ENCODE results near the gene FAM199X.
A peak's percentile ranks its signal among the peaks of the same experiment; 100 is the strongest.

FAM199X gene

DNA sequence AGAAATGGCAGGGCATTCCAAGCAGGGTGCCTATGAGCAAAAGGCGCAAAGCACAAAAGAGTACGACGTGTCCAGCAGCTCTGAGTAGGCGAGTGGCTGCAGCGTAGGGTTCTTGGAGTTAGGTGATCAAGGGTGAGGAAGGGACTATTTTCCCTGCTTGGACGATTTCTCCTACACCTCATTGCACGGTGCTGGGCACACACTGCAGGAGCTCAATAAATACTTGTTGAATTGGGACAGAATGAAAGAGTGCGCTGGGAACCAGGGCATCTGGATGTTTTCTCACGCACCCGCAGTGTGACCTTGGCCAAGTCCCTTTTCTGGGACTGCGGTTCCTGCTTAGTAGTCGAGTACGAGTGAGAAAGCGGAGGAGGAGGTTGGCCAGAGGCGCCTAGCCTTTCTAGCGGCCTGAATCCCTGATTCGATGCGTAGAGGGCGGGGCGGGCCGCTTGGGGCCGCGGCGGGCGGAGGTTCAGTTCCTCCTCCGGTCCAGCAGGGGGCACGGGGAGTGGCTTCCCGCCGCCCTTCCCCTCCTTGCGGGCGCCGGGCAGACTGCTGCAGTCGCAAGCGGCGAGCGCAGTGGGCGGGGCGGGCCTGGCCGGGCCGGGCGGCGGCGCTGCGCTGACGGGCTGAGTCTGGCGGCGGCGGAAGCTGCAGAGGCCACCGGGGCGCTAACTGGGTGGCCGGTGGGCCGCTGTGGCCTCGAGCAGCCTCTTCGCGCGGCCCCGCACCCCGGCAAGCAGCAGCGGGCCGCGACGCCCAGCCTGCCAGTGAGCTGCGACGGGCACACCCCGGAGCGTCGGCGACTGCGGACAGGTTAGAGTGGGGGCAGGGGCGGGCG is at the start of gene FAM199X:
Gene FAM199X, plus strand, starts transcription at position 560 of the 841 bp plus-strand sequence. CDS start 333 bp downstream, outside the sequence.
- peak; percentile 86 for DNase-seq (ENCODE audit: low spot score)

DNA sequence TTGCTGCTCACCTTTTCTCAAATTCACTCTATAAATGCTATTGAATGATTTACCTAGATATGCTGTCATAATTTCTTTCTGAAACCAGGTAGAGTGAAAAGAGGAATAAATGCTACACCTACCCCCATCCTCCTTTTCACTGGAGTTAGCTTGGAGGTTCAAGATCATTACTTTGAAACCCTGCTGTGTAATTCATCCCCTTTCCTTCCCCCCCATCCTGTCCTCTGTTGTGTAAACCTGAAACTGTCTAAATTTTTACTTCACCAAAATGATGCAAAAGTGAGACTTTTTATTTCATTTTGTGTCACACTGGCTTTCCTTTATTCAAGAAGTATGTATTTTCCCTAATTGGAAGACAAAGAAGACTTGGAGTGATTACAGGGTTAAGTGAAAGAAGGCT is 48.5 kb upstream of the FAM199X start:
- DNase-seq (ENCODE audit: low spot score): no peak

DNA sequence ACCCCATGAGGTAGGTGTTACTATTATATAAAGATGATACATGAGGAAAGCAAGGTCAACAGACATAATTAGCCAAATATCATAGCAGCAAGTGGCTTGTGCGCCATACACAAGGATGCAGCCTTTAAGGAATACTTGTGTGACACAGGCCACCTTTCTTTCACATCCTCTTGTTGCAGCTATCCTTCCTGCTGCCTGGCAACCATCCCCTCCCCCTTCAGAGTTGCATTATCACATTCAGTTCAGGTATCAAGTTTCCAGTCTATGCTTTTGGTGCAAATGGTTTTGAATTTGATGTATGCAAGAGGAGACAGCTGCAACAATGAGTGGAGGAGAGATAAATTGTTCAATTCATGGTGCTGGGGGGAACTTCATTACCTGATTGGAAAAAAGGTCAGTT is 47.5 kb upstream of the FAM199X start:
- DNase-seq (ENCODE audit: low spot score): no peak

DNA sequence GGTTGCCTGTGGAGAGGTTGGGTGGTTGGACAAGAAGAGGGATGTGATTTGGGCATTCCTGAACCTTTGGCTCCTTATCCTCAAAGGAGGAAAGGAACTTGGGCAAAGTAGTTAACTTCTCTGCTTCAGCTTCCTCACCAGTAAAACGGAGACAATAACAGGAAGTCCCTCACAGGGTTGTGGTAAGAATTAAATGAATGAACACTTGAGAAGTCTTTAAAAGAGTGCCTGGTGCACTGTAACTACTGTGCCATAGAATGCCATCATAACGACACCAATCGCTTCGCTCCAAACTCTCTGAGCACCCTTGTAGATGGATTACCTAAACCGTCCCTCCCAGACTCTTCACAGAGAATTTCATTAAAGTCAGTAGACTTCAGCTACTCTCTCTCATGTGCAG is 43.4 kb upstream of the FAM199X start:
- no peak for DNase-seq (ENCODE audit: low spot score)

DNA sequence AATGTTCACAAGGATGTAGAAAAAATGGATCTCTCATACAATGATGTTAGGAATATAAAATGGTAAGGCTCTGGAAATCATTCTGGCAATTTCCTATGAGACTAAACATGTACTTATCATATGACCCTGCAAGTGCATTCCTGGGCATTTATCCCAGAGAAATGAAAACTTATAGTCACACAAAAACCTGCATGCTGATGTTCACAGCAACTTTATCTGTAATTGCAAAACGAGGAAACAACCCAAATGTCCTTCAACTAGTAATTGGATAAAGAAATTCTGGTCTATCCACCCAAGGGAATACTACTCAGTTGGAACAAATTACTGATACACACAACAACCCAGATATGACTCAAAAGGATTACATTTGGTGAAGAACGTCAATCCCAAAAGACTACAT is 39.4 kb upstream of the FAM199X start:
- no peak for DNase-seq (ENCODE audit: low spot score)

DNA sequence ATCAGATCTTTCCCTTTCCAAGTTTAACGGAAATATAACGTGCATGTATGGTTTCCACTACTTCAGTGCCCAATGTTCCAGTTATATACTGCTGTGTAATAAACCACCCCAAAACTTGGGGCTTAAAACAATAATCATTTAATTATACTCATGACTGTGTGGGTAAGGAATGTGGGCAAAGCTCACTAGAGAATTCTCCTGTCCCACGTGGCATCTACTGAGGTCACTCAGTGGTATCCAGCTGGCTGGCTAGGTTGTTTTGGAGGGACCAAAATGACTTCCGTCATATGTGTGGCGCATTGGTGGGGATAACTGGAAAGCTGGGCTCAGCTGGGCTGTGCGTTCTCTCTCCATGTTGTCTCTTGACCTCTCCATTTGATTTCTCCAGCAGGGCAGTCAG is 35.4 kb upstream of the FAM199X start:
- no peak for DNase-seq (ENCODE audit: low spot score)

DNA sequence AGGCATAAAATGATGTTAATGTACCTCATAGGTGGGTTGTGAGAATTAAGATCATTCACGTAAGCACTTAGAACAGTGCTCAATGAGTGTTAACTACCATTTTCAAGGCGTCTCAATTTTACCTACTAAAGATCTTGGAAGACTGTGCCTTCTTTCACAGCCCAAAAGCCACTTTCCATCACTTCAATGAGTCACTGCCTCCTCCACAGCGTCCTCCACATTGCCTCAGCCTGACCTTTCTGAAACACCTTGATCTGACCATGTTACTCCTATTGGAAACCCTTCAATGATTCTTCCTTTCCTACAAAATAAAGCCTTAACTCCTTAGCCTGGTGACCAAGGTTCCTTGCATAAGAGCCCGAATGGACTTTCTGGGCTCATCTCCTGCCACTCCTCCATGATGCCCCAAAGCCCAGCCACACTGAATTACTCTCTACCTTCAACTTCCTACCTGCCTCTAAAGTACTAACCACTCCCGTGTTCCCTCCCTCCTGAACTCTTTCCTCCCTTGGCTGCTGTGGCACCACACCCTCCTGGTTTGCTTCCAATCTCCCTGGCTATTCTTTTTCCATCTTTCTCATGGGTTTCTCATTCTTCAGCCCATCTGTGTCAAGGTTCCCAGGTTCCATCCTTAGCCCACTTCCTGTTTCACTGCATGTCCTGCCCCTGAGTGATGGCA is 31.5 kb upstream of the FAM199X start:
- no peak for DNase-seq (ENCODE audit: low spot score)

DNA sequence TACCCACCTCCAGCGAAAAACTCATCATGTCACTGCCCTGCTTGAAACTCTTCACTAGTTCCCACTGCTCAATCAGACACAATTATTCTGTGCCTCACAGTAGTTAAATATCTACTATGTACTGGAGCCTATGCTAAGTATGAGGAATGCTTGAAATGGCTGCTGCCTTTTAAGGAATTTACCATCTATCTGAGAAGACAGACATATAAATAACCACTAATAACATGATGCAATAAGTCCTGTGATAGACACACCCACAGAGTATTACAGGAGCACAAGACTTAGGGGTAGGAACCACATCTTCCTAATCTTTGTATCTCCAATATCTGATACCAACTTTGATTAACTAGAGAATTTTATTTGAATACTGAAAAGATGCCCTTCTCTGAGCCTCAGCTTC is 30.6 kb upstream of the FAM199X start:
- DNase-seq (ENCODE audit: low spot score): no peak

DNA sequence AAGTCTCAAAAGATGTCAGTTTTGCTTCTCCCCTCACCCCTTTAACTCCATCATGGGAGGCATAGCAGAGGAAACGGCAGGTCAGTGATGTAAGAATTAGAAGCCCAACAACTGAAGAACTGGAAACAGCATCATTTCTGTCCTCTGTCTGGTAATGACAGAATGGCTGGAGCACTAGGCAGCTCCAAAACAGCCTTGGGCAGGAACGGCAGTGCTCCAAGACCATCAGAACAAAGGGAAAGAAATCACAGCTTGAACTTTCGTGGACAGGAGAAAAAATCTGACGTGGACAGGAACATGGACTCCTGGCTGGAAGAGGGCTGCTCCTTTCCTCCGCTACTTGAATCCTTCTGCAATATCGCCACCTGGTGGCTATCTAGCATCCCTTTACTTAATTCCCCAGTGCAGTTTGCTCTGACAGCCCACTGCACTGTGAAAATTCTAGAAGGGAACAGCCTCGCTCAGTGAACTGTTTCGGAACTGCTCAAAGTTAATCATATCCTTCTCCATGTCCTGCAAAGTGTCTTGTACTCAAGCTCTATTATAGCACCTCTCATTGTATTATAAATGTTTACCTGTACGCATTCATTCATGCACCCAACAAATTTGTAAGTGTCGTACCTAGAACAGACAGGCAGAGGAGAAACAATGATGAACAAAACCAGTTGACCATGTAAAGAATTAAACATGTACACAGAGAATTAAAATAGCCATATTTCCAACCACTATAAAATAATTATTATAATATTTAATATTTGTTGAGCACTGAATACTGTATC is 29.8 kb upstream of the FAM199X start:
- peak; percentile 88 for DNase-seq (ENCODE audit: low spot score)

DNA sequence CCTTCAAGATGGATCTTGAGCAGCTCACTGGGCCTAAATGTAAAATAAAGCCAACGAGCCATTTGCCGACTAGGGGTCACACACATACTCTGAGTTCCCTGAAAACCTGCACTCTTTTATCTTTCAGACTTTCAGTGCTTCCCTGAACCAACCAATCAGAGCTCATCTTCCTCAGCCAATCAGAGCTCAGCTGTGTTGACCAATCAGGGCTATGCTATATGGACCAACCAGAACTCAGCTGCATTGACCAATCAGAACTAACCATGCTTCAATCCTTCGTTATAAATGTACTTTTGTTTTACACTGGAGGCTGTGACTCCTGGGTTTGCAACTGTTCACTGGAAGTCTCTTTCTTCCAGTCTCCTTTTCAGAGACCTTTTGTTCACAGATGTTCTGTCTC is 28.8 kb upstream of the FAM199X start:
- peak; percentile 26 for DNase-seq (ENCODE audit: low spot score)

DNA sequence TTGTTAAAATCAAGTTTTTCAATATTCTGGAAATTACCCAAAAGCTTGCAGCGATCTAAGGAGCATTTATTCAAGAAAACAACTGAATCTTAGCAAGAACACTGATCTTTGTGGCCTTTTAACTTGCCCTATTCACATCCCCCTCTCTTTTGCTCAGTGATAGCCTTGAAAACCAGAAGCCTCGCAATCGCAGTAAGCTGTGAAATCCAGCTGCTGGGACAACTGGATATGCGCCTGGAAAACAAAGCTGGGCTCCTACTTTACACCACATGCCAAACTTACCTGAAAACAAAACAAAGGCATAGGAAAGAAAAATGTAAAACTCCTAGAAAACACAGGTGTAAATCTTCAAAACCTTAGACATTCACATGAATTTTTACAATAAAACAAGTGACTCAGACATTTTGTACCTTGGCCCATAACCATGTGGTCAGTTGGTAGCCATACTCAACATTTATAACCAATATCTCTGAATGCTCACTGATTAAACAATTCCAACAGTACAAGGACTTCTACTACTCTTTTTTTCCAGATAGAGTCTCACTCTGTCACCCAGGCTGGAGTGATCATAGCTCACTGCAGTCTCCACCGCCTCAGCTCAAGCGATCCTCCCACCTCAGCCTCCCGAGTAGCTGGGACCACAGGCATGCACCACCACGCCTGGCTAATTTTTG is 25.0 kb upstream of the FAM199X start:
- DNase-seq (ENCODE audit: low spot score): no peak

DNA sequence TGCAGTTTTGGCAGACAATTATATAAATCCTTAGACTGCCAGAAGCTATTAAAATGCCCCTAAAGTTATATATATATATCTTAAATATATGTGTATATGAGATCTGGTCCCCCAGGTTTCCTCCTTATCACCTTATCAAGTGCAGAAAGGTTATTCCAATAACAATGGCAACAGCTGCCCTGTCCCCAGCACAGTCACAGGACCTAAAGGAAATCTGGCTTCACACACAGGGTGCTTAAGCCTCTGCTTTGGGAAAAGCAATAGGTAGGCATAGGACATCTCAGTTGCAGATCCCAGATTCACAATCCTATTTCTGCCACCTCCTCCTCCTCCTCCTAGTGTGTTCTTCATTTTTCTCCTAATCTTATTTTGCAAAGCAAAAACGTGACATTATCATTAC is 15.2 kb upstream of the FAM199X start:
- DNase-seq (ENCODE audit: low spot score): no peak

DNA sequence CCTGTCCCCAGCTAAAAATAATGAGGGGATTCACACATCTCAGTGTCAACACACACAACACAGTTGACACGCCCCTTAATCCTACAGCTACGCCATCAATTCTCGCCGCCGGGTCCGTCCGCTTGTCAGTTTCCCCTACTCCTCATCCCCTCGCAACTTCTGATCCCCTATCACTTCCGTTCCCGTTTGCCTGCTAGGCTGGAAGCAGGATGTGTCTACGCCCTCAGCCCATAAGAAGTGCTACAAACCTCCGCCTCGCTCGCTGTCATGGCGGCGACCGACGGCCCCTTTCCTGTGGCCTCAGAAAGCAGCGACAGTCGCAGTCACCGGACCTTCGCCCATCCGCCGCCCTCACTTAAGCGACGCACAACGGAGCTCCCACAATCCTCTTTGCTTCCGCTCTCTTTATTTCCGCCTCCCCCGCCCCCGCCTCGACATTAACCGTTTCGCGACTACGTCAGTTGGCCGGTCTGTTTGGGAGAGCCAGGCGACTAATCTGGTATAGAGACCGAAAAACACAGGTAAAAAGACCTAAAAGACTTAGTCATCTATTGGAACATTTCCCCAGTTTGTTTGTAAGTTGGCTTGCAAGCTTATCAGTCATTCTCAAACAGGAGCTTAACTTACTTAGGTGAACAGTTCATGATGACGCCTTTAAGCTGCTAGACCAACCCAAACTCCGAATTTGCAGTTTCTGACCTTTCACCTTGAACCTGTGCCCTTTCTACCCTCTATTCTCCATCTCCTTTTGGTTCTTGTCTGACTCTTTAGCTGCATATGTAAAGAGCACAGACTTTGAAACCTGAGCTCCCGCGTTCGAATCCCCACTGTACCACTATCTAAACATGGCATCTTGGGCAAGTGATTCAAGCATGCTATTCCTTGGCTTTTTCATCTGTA is 9.4 kb upstream of the FAM199X start, which contains the start of gene SLC25A53:
Gene SLC25A53, minus strand, starts transcription at position 380 of the 900 bp plus-strand sequence. CDS start 51,752 bp downstream, outside the sequence.
- peak; percentile 66 for DNase-seq (ENCODE audit: low spot score)

DNA sequence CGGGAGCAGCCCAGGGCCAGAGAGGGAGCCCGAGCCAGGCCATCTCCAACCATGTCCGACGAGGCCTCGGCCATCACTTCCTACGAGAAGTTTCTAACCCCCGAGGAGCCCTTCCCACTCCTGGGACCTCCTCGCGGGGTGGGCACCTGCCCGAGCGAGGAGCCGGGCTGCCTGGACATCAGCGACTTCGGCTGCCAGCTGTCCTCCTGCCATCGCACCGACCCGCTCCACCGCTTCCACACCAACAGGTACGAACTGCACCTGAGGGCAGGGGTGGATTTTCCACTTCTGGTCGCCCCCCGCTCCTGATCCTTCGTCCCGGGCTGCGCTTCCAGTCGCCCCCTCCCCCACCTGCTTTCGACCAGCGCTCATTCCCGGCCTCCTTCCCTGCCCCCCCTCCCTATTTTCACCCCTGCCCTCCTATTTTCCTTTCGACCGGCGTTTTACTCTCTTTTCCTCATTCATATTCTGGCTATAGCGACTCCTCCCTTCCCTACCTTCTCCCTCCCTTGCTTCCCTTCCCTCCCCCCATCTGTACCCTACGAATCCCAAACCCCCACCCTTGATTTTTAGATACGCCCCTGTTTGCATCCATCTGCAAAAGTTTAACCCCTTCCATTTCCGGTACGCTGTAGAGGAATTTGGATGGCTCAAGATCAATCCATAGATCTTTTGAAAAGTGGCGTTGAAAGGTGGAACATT is 633 bp downstream of the FAM199X start:
- DNase-seq (ENCODE audit: low spot score): no peak

DNA sequence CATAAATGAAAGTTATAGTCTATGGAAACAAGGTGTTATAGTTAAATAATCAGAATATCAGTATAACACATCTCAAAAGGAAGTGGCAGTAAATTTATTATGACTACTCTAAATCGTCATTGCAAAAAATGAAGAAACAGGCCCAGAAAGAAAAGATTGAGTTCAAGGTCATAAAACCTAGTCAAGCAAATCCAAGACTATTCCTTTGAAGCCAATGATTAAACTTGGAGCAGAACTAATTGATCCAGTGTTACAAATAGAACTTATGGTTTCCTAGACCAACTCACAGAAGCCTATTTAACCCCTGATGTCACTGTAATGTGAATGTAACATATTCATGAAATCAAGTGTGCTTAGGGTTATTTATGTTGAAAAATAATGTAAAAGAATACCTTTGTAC is 1.9 kb downstream of the FAM199X start:
- no peak for DNase-seq (ENCODE audit: low spot score)

DNA sequence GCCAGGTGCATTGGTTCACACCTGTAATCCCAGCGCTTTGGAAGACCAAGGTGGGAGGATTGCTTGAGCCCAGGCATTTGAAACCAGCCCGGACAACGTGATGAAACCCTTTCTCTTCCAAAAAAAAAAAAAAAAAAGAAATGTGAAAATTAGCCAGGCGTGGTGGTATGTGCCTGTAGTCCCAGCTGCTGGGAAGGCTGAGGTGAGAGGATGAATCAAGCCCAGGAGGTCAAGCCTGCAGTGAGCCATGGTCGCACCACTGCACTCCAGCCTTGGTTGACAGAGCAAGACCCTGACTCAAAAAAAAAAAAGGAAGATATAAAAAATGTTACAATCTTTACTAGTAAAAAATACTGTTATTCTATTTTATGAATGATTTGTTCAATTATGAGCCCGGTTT is 5.9 kb downstream of the FAM199X start:
- no peak for DNase-seq (ENCODE audit: low spot score)

DNA sequence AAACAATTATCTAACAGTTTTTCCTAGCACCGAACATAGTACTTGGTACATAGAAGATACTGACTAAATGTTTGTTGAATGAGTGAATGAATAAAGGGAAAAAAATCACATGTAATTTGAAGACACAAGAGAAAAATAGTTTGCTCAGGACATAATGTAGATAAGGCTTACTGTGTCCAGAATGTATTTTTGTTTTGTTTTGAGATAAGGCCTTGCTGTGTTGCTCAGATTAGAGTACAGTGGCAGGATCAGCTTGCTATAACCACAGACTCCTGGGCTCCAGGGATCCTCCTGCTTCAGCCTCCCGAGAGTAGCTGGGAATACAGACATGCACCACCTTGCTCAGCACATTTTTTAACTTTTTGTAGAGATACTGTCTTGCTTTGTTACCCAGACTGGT is 6.5 kb downstream of the FAM199X start:
- no peak for DNase-seq (ENCODE audit: low spot score)

DNA sequence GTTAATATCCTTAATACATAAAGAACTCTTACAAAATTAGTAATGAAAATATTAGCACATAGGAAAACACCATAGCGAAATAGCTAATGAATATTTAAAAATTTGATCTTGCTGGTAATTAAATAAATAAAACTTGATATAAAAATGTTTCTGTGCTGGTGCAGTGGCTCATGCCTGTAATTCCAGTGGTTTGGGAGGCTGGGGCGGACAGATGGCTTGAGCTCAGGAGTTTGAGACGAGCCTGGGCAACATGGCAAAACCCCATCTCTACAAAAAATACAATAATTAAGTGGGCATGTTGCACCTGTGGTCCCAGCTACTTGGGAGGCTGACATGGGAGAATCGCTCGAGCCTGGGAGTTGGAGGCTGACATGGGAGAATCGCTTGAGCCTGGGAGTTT is 7.6 kb downstream of the FAM199X start:
- no peak for DNase-seq (ENCODE audit: low spot score)

DNA sequence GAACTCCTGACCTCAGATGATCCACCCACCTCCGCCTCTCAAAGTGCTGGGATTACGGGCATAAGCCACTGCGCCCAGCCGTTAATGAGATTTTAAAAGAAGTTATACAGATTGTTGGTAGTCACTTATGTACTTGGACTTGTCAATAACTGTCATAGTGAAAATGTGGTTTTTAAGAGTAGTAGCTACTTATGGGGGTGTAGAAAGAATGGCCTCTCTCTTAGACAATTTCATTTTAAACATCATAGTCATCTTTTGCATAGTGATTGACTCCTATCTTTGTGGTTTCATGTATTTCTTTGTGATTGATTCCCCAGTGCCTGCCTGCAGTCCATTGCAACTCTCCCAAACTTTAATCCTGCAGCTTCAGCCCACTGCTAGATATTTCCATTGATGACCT is 17.4 kb downstream of the FAM199X start:
- no peak for DNase-seq (ENCODE audit: low spot score)

DNA sequence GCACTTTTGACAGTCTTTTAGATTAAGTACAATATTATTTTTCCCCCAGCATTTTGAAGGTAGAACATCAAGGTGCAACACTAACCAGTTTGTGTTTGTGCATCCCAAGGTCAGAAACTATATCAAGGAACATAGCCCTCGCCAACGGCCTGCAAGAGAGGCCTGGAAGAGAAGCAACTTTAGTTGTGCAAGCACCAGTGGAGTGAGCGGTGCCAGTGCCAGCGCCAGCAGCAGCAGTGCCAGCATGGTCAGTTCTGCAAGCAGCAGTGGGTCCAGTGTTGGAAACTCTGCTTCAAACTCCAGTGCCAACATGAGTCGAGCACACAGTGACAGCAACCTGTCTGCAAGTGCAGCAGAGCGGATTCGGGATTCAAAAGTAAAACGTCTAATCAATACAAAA is 21.7 kb downstream of the FAM199X start:
- DNase-seq (ENCODE audit: low spot score): no peak
